HG03558 (cell line): ENCODE results near the gene CERK.
"Not testable (repeated sequence)": the region's sequence is repeated elsewhere in the genome, so short reads cannot be mapped to it uniquely, and the experiment has no call there.

Experiments used
- ATAC-seq: cut with Tn5 transposase; IDR thresholded peaks from one replicate; pipeline ENCODE4 v1.9.1; 2021; ENCODE audit warnings: moderate number of reproducible peaks; ENCODE audit not compliant: unreplicated experiment; ENCODE audit errors: extremely low read depth

CERK gene

DNA sequence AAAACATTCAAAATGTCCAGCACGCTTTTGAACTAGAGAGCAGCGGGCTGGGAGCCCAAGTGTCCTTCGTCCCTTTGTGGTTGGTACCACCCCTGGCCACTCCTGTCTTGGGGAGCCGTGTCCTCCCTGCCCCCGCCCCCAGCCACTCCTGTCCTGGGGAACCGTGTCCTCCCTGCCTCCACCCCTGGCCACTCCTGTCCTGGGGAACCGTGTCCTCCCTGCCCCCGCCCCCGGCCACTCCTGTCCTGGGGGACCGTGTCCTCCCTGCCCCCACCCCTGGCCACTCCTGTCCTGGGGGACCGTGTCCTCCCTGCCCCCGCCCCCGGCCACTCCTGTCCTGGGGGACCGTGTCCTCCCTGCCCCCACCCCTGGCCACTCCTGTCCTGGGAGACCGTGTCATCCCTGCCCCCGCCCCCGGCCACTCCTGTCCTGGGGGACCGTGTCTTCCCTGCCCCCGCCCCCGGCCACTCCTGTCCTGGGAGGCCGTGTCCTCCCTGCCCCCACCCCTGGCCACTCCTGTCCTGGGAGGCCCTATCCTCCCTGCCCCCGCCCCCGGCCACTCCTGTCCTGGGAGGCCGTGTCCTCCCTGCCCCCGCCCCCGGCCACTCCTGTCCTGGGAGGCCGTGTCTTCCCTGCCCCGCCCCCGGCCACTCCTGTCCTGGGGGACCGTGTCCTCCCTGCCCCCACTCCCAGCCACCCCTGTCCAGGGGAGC is 102.9 kb downstream of the CERK start:
- ATAC-seq: not testable (repeated sequence)
